WI38 (cell line): ENCODE data around the gene IFITM10.
"Not testable (repeated sequence)": the region's sequence is repeated elsewhere in the genome, so short reads cannot be mapped to it uniquely, and the experiment has no call there.

Experiments
- H3K4me3 ChIP-seq: 2 replicates; pipeline ENCODE4 v1.5.1; 2011; ENCODE audit warnings: low read depth, mild to moderate bottlenecking, control low read depth, low read length
- TF ChIP-seq, protein P1 (sequence below): IDR thresholded peaks from 2 replicates; pipeline ENCODE4 v1.5.1; 2012; ENCODE audit warnings: low read depth, mild to moderate bottlenecking, control low read depth, low read length

The IFITM10 gene

GRCh38 chr11:1771273-1771672 is 20.9 kb upstream of the IFITM10 start:
- TF ChIP-seq, protein P1, sequence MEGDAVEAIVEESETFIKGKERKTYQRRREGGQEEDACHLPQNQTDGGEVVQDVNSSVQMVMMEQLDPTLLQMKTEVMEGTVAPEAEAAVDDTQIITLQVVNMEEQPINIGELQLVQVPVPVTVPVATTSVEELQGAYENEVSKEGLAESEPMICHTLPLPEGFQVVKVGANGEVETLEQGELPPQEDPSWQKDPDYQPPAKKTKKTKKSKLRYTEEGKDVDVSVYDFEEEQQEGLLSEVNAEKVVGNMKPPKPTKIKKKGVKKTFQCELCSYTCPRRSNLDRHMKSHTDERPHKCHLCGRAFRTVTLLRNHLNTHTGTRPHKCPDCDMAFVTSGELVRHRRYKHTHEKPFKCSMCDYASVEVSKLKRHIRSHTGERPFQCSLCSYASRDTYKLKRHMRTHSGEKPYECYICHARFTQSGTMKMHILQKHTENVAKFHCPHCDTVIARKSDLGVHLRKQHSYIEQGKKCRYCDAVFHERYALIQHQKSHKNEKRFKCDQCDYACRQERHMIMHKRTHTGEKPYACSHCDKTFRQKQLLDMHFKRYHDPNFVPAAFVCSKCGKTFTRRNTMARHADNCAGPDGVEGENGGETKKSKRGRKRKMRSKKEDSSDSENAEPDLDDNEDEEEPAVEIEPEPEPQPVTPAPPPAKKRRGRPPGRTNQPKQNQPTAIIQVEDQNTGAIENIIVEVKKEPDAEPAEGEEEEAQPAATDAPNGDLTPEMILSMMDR: no peak
- H3K4me3 ChIP-seq: no peak overlapping the region

DNA sequence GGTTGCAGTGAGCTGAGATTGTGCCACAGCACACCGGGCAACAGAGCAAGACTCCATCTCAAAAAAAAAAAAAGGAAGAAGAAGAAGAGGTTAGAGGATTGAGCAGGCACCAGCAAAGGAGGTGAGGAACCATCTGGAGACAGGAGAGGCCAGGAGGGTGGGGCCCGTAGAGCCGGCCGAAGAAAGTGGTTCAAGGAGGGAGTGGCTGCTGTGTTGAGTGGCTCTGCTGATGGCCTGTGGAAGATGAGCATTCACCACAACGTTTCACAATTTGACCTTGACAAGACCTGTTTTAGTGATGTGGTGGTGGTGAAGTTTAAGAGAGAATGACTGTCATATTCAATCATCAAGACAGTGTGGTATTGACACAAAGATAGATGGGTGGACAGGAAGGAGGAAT is 20.1 kb upstream of the IFITM10 start:
- TF ChIP-seq, protein P1: no peak
- no peak overlapping the region for H3K4me3 ChIP-seq

- TF ChIP-seq, protein P1: no peak
- H3K4me3 ChIP-seq: no peak overlapping the region
Measured at GRCh38 chr11:1770061-1770460, 19.7 kb upstream of the IFITM10 start.

DNA sequence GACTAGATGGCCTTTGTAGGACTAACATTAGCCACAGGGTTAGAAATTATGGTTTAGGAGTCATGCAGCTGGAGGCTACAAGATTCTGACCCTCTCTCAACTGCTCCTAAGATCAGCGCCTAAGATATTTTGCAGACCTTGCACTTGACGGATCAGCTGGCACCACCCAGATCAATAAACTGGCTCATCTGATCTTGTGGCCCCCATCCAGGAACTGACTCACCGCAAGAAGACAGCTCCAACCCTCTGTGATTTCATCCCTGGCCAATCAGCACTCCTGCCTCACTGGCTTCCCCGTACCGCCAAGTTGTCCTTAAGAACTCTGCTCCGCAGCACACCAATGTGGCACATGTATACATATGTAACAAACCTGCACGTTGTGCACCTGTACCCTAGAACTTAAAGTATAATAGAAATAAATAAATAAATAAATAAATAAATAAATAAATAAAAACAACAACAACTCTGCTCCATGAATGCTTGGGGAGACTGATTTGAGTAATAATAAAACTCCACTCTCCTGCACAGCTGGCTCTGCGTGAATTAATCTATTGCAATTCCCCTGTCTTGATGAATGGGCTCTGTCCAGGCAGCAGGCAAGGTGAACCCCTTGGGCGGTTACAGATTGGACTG is 19.0 kb upstream of the IFITM10 start:
- H3K4me3 ChIP-seq: not testable (repeated sequence)

DNA sequence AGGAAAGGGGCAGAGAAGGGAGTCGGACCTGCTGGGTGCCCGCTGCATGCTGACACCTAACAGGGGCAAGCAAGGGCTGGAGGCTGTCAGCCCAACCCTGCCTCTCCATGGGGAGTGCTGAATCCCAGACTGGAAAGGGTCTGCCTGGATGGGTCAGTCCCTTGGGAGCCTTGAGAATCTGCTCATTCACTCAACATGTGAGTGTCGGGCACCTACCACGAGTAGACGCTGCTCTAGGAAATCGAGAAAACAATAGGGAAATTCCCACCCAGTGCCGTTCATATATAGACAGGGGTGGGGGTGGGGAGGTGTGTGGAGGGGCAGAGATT is 17.7 kb upstream of the IFITM10 start:
- no peak overlapping the region for H3K4me3 ChIP-seq
- TF ChIP-seq, protein P1: no peak

DNA sequence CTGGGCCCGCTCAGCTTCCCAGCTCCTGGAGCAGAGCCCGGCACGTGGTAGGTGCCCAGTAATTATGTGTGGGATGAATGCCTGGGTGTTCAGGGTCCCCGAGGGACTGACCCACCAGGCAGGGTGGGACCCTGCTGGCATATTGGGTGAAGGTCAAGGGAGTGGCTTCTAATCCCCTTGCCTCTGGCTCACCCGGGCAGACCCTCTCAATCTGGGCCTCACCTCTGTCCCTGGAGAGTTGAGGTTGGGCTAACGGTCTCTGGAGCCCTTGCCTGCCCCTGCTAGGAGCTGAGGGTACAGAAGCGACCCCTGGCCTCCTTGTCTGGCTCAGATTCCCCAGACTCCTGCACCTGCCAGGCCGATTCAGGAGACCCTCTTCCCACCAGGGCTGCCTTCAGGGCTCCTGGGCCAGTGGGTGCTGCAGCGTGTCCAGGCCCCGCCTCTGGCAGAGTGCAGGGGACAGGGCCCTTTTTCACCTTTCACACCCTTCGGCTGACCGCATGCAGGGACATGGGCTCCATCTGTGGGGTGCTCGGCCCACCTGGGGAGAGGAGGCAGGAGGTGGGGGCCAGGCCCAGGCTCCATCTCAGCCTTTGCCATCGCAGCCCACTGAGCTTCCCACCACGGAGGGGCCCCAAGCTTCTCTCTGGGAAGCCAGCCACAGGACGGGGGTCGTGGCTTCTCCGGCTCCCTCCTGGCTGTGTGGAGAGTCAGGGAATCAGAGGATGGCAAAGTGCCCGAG is 17.2 kb upstream of the IFITM10 start:
- TF ChIP-seq, protein P1: no peak
- H3K4me3 ChIP-seq: no peak overlapping the region

- no peak overlapping the region for H3K4me3 ChIP-seq
- TF ChIP-seq, protein P1: no peak
Measured at GRCh38 chr11:1766719-1767398, 16.5 kb upstream of the IFITM10 start.
